IMR-90 (cell line): ENCODE results near the gene NEU1. TPM values are rescaled to one million over a fixed set of nuclear protein-coding genes. Genes with fewer than 3 reads are reported as not detected.

Experiments used
- ATAC-seq: fragments of 200-7000 bp; cut with Tn5 transposase; 2 replicates; pipeline ENCODE4 v1.9.1; 2020; ENCODE audit warnings: low read depth, mild to moderate bottlenecking, moderate library complexity
- BruUV-seq: library from RNA; stranded (reverse); fragments of 400-500 nt; replicated peaks from 2 replicates; lab custom pipeline; 2021; lab: Mats Ljungman, UMichigan
- CTCF ChIA-PET: fragments of 300-600 bp; formaldehyde crosslinking; extraction: SDS; loops from one replicate; lab custom pipeline; 2021; ENCODE audit warnings: antibody characterized with exemption; lab: Yijun Ruan, JAX
- POLR2A ChIA-PET: fragments of 300-600 bp; sonication (Branson Sonifier 250); formaldehyde crosslinking; loops from one replicate; lab custom pipeline; 2022; ENCODE audit warnings: antibody characterized with exemption; ENCODE audit not compliant: unreplicated experiment; lab: Charles Lee
- DNase-seq: peaks from one replicate; pipeline ENCODE4 v3.0.0; 2013
- H2AFZ ChIP-seq: replicated peaks from 2 replicates; pipeline ENCODE3; 2013; ENCODE audit warnings: low read length, mild to moderate bottlenecking; ENCODE audit not compliant: poor library complexity
- H2AK5ac ChIP-seq: 2 replicates; pipeline ENCODE4 v1.6.1; 2013; ENCODE audit warnings: low read depth, low read length, inconsistent platforms
- H2AK9ac ChIP-seq: replicated peaks from 2 replicates; pipeline ENCODE3; 2013; ENCODE audit warnings: mild to moderate bottlenecking, low read depth, low read length, moderate library complexity; ENCODE audit not compliant: poor library complexity
- H2BK120ac ChIP-seq: 2 replicates; pipeline ENCODE4 v1.6.1; 2013; ENCODE audit warnings: low read depth, low read length, inconsistent platforms
- H2BK15ac ChIP-seq: 3 replicates; pipeline ENCODE4 v1.6.1; 2013; ENCODE audit warnings: low read depth, low read length, inconsistent platforms
- H2BK20ac ChIP-seq: 2 replicates; pipeline ENCODE4 v1.6.1; 2013; ENCODE audit warnings: low read depth, mild to moderate bottlenecking, inconsistent platforms, low read length, moderate library complexity
- H2BK5ac ChIP-seq: 2 replicates; pipeline ENCODE4 v1.6.1; 2013; ENCODE audit warnings: mild to moderate bottlenecking, low read depth, low read length, inconsistent platforms; ENCODE audit not compliant: poor library complexity, severe bottlenecking
- H3K14ac ChIP-seq: replicated peaks from 2 replicates; pipeline ENCODE4 v1.6.1; 2013; ENCODE audit warnings: low read depth, low read length, inconsistent platforms
- H3K18ac ChIP-seq: 2 replicates; pipeline ENCODE4 v1.6.1; 2013; ENCODE audit warnings: low read depth, low read length, control low read depth
- H3K23ac ChIP-seq: 2 replicates; pipeline ENCODE4 v1.6.1; 2013; ENCODE audit warnings: low read depth, low read length, inconsistent platforms
- H3K27ac ChIP-seq: 2 replicates; pipeline ENCODE4 v1.5.1; 2013; ENCODE audit warnings: mild to moderate bottlenecking, control low read depth, low read length; ENCODE audit not compliant: insufficient read depth
- H3K27me3 ChIP-seq: 2 replicates; pipeline ENCODE4 v1.6.1; 2013; ENCODE audit warnings: low read length; ENCODE audit not compliant: control insufficient read depth, insufficient read depth
- H3K36me3 ChIP-seq: 2 replicates; pipeline ENCODE4 v1.6.1; 2013; ENCODE audit warnings: low read length, mixed read lengths; ENCODE audit not compliant: control insufficient read depth, insufficient read depth
- H3K4ac ChIP-seq: 2 replicates; pipeline ENCODE4 v1.6.1; 2013; ENCODE audit warnings: low read depth, low read length, inconsistent platforms
- H3K4me1 ChIP-seq: 2 replicates; pipeline ENCODE4 v1.6.1; 2013; ENCODE audit warnings: low read length, mixed read lengths; ENCODE audit not compliant: control insufficient read depth, insufficient read depth
- H3K4me2 ChIP-seq: 2 replicates; pipeline ENCODE4 v1.6.1; 2013; ENCODE audit warnings: low read depth, mild to moderate bottlenecking, control low read depth, low read length, moderate library complexity
- H3K4me3 ChIP-seq: 2 replicates; pipeline ENCODE4 v1.5.1; 2013; ENCODE audit warnings: low read depth, mild to moderate bottlenecking, control low read depth, low read length, moderate library complexity; ENCODE audit not compliant: insufficient read depth
- H3K56ac ChIP-seq: 2 replicates; pipeline ENCODE4 v1.6.1; 2013; ENCODE audit warnings: low read length, inconsistent platforms; ENCODE audit not compliant: insufficient read depth; ENCODE audit errors: extremely low read depth
- H3K79me1 ChIP-seq, 2 experiments: 2 replicates each; pipeline ENCODE4 v1.6.1; 2013; ENCODE audit warnings: low read length in 2 of 2, inconsistent platforms in 1 of 2, low read depth in 1 of 2
- H3K9ac ChIP-seq: 2 replicates; pipeline ENCODE4 v1.6.1; 2013; ENCODE audit warnings: low read depth, low read length, control low read depth
- H3K9me1 ChIP-seq: 2 replicates; pipeline ENCODE4 v1.6.1; 2013; ENCODE audit warnings: low read length, inconsistent platforms; ENCODE audit not compliant: insufficient read depth
- H3K9me3 ChIP-seq: 2 replicates; pipeline ENCODE4 v1.6.1; 2013; ENCODE audit warnings: low read length; ENCODE audit not compliant: control insufficient read depth, insufficient read depth
- H4K20me1 ChIP-seq: 2 replicates; pipeline ENCODE4 v1.6.1; 2013; ENCODE audit warnings: low read length, inconsistent platforms; ENCODE audit not compliant: insufficient read depth
- H4K5ac ChIP-seq: 2 replicates; pipeline ENCODE4 v1.6.1; 2013; ENCODE audit warnings: mild to moderate bottlenecking, low read depth, low read length, control low read depth
- H4K8ac ChIP-seq, 2 experiments: 2 replicates each; pipeline ENCODE4 v1.6.1; 2013; ENCODE audit warnings: low read depth in 2 of 2, low read length in 2 of 2, control low read depth in 1 of 2, inconsistent platforms in 1 of 2
- H4K91ac ChIP-seq: 2 replicates; pipeline ENCODE4 v1.6.1; 2013; ENCODE audit warnings: low read depth, low read length, inconsistent platforms; ENCODE audit not compliant: insufficient read depth
- BHLHE40 ChIP-seq: fragments of 150-350 bp; IDR thresholded peaks from 2 replicates; pipeline ENCODE4 v1.6.1; 2016; ENCODE audit warnings: mild to moderate bottlenecking, low read depth, low read length
- CHD1 ChIP-seq: IDR thresholded peaks from 2 replicates; pipeline ENCODE4 v1.6.1; 2012; ENCODE audit warnings: low read depth, low read length, improper control_type of control experiment
- CTCF ChIP-seq: conservative IDR thresholded peaks from 2 replicates; pipeline ENCODE4 v1.5.1; 2012; ENCODE audit warnings: mild to moderate bottlenecking, low read depth, low read length, improper control_type of control experiment
- ELK1 ChIP-seq: fragments of 150-350 bp; IDR thresholded peaks from 2 replicates; pipeline ENCODE4 v1.6.1; 2016; ENCODE audit warnings: low read depth, mild to moderate bottlenecking, low read length, moderate library complexity, borderline replicate concordance
- FOS ChIP-seq: fragments of 150-350 bp; IDR thresholded peaks from 2 replicates; pipeline ENCODE4 v1.6.1; 2016; ENCODE audit warnings: low read depth, low read length
- MAFK ChIP-seq: IDR thresholded peaks from 2 replicates; pipeline ENCODE4 v1.6.1; 2012; ENCODE audit warnings: low read depth, low read length, improper control_type of control experiment
- MAZ ChIP-seq: IDR thresholded peaks from 2 replicates; pipeline ENCODE4 v1.6.1; 2012; ENCODE audit warnings: low read depth, mild to moderate bottlenecking, low read length, improper control_type of control experiment, moderate library complexity, borderline replicate concordance
- MXI1 ChIP-seq: IDR thresholded peaks from 2 replicates; pipeline ENCODE4 v1.6.1; 2012; ENCODE audit warnings: low read depth, mild to moderate bottlenecking, low read length, moderate library complexity, borderline replicate concordance
- NFE2L2 ChIP-seq: fragments of 150-350 bp; IDR thresholded peaks from 2 replicates; pipeline ENCODE4 v1.6.1; 2016; ENCODE audit warnings: low read depth, mild to moderate bottlenecking, low read length
- POLR2A ChIP-seq: IDR thresholded peaks from 2 replicates; pipeline ENCODE4 v1.6.1; 2012; ENCODE audit warnings: mild to moderate bottlenecking, low read depth, low read length
- RAD21 ChIP-seq: IDR thresholded peaks from 2 replicates; pipeline ENCODE4 v1.6.1; 2012; ENCODE audit warnings: low read length, improper control_type of control experiment
- RCOR1 ChIP-seq: IDR thresholded peaks from 2 replicates; pipeline ENCODE4 v1.6.1; 2012; ENCODE audit warnings: mild to moderate bottlenecking, low read length, improper control_type of control experiment; ENCODE audit not compliant: insufficient replicate concordance
- SMC3 ChIP-seq: fragments of 150-350 bp; IDR thresholded peaks from 2 replicates; pipeline ENCODE4 v1.6.1; 2016; ENCODE audit warnings: low read depth, mild to moderate bottlenecking, antibody characterized with exemption, low read length, moderate library complexity
- WGBS, 2 experiments: methylation state at CpG; one replicate each; pipeline versions ENCODE4 v1.1.5 to v1.1.7; 2013; ENCODE audit warnings: missing lambda C conversion rate in 2 of 2; ENCODE audit not compliant: insufficient read length in 1 of 2; ENCODE audit errors: extremely low coverage in 2 of 2; 5-methylcytosine and 5-hydroxymethylcytosine counted together
- dilution Hi-C: fragments of 300-500 bp; cut with HindIII; formaldehyde crosslinking; loops from one replicate; pipeline ENCODE4 v1.14.3; 2018; ENCODE audit warnings: low sequenced_read_pairs; ENCODE audit not compliant: unreplicated experiment
- in situ Hi-C: fragments of 300-500 bp; cut with MboI; formaldehyde crosslinking; loops from 3 replicates; pipeline ENCODE4 v1.14.3; 2019; ENCODE audit warnings: low sequenced_read_pairs, inconsistent platforms, mixed read lengths
- intact Hi-C: fragments of 100-400 bp; cut with micrococcal nuclease; formaldehyde crosslinking; loops from 2 replicates; pipeline ENCODE4 v1.10.0; 2022
- polyA plus RNA-seq, 3 experiments: library from polyadenylated mRNA; depleted of rRNA; stranded (reverse); fragments of >200 nt; gene quantifications; 2 replicates each; pipeline ENCODE4 v1.2.3, GENCODE V29; 2012; ENCODE audit warnings: low replicate concordance in 1 of 3
- total RNA-seq: library from RNA; depleted of rRNA; stranded (reverse); fragments of >200 nt; gene quantifications from 2 replicates; pipeline ENCODE4 v1.2.3, GENCODE V29; 2012
- TF ChIP-seq, protein P1 (sequence below): fragments of 150-350 bp; IDR thresholded peaks from 2 replicates; pipeline ENCODE4 v1.6.1; 2017; ENCODE audit warnings: mild to moderate bottlenecking, antibody characterized with exemption, low read length, low read depth

Gene NEU1
- total and polyA plus RNA-seq, 2 of the 4 experiments (the other 2 are of a cell fraction): 28.5 to 36.2 TPM

DNA sequence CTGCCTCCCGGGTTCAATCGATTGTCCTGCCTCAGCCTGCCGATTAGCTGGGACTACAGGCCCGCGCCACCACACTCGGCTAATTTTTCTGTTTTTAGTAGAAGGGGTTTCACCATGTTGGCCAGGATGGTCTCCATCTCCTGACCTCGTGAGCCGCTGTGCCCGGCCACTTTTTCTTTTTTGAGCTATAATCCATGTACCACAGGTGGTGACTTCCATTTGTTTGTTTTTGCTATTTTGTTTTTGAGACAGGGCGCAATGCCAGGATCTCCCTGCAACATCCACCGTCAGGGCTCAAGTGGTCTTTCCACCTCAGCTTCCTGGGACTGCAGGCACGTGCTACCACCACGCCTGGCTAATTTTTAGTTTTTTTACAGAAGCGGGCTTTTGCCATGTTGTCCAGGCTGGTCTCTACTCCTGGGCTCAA lies 26.6 kb downstream of the NEU1 start:
- Histone ChIP-seq H3K27ac (peak overlapping the region; percentile 79), H3K9ac (peak overlapping the region; percentile 98), H2AFZ (no peak overlapping the region), H3K4me2 (peak overlapping the region; percentile 94), H4K20me1 (peaks cover 50% of the 10 kb centered on the region), H3K4me1 (peaks cover 12% of the 10 kb centered on the region), H4K5ac (peak overlapping the region; percentile 36; the same call in 1 of the 2 replicates), H4K91ac (0 out of 2 replicates have a peak overlapping the region, but pooled peaks have one; percentile 3), H3K56ac (0 out of 2 replicates have a peak overlapping the region, but pooled peaks have one; percentile 49), H3K36me3 (peaks cover 43% of the 10 kb centered on the region), H3K4ac (peak overlapping the region; percentile 4; the same call in 1 of the 2 replicates), H2AK5ac (0 out of 2 replicates have a peak overlapping the region, but pooled peaks have one; percentile 41), H2BK5ac (peak overlapping the region; percentile 52), H2AK9ac (peak overlapping the region; percentile 6), H3K79me1 (peaks cover 26 to 49% of the 10 kb centered on the region in 2 experiments; a peak in 3 of 4 replicates), H3K23ac (peak overlapping the region; percentile 83), H2BK120ac (no peak overlapping the region), H3K4me3 (peak overlapping the region; percentile 93), H3K9me1 (peaks cover 7% of the 10 kb centered on the region; the same call in 1 of the 2 replicates), H2BK15ac (no peak overlapping the region), H4K8ac (peak overlapping the region in 1 of 2 experiments; percentile 57; a peak in 1 of 4 replicates), H3K14ac (peak overlapping the region; percentile 82), H3K27me3 (no peaks in the 10 kb centered on the region), H2BK20ac (no peak overlapping the region), H3K9me3 (no peaks in the 10 kb centered on the region), H3K18ac (0 out of 2 replicates have a peak overlapping the region, but pooled peaks have one; percentile 42)
- dilution Hi-C loops (no loop called here), in situ Hi-C loops (loop anchor here (10.0 kb wide), 2 partner anchors 151 to 291 kb away; partner anchors contain the start of genes ATP6V1G2, DDX39B, LY6G5C and NFKBIL1), intact Hi-C loops (no loop called here)
- peak; percentile 13 for DNase-seq
- ChIA-PET POLR2A (interaction anchor here (0.7 to 0.8 kb wide), 2 partner anchors 21 to 26 kb away, joined by 3 to 13 read pairs; partner anchors contain the start of gene NEU1), CTCF (interaction anchor here (0.6 kb wide), 1 partner anchor 140 kb away, joined by 4 read pairs; no protein-coding TSS in a partner anchor)
- BruUV-seq: no TSS peak
- no peak for ATAC-seq
- WGBS, 2 experiments: 2% methylated on average over 10 of the region's 14 CpGs; no CpG with 5 or more reads in 1 of the 2 experiments
- TF ChIP-seq CHD1: no peak
- TF ChIP-seq BHLHE40: peak; percentile 64
- TF ChIP-seq ELK1: no peak
- TF ChIP-seq MAZ: no peak
- peak; percentile 66; the same call in 1 of the 2 replicates for TF ChIP-seq MXI1
- TF ChIP-seq RAD21: no peak
- TF ChIP-seq FOS: no peak
- no peak for TF ChIP-seq POLR2A
- no peak for TF ChIP-seq RCOR1
- no peak for TF ChIP-seq SMC3
- TF ChIP-seq NFE2L2: no peak
- no peak for TF ChIP-seq CTCF
- TF ChIP-seq MAFK: no peak
- TF ChIP-seq, protein P1, sequence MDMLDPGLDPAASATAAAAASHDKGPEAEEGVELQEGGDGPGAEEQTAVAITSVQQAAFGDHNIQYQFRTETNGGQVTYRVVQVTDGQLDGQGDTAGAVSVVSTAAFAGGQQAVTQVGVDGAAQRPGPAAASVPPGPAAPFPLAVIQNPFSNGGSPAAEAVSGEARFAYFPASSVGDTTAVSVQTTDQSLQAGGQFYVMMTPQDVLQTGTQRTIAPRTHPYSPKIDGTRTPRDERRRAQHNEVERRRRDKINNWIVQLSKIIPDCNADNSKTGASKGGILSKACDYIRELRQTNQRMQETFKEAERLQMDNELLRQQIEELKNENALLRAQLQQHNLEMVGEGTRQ: no peak
